ENCODE results near the gene RNF223.
"Not testable (repeated sequence)": the region's sequence is repeated elsewhere in the genome, so short reads cannot be mapped to it uniquely, and the experiment has no call there.

RNF223 gene

DNA sequence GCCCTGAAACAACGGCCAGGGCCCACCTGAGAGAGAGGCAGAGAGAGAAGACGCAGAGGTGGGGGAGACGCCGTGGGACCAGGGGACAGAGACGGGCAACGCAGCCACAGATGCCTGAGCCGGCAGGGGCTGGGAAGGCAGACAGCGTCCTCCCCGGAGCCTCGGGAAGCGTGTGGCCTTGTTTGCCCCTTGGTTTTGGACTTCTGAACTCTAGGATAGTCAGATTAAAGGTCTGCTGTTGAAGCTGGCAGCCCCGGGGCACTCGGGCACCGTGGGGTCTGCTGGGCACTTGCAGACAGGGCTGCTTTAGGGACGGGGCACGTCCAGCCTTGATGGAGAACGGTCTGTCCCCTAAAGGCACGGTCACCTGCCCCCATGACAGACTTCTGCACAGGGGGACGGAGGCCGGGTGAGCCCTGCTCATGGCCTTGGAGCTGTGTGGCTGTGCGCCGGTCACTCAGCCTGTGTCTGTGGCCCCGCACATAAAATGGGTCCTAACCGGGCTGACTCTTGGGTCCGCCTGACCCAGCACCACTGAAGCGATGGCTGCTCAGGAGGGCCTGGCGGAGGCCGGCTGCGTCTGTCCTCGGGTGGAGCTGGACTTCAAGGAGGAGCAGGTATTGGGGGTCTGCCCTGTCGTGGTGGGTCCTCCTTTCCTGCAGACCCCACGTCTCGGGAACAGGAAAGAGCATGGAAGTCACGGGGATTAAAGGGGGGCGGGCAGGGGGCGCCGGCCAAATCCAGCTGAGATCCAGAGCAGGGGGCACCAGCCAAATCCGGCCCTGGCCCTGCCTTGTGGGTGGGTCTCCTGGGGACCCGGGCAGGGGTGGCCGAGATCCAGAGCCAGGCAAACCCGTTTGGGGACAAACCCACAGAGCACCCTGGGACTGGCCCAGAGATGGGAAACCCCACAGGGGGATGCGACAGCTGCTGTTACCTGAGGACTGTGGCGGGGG lies 9.6 kb upstream of the RNF223 start:
- Histone ChIP-seq H3K4me1 (ENCODE audit: control insufficient read depth, insufficient read depth, low read length) (no peaks in the 10 kb centered on the region), H3K36me3 (ENCODE audit: control insufficient read depth, insufficient read depth, low read length) (no peaks in the 10 kb centered on the region), H3K9ac (ENCODE audit: low read depth, low read length) (no peak overlapping the region), H3K9me3 (ENCODE audit: control insufficient read depth, insufficient read depth, low read length) (no peaks in the 10 kb centered on the region), H3K27me3 (ENCODE audit: control insufficient read depth, insufficient read depth, low read length) (peaks cover 3% of the 10 kb centered on the region), H3K4me3 (ENCODE audit: low read depth, low read length) (no peak overlapping the region)

GRCh38 chr1:1082776-1083415 lies 8.8 kb upstream of the RNF223 start:
- Histone ChIP-seq H3K4me1 (ENCODE audit: control insufficient read depth, insufficient read depth, low read length) (no peaks in the 10 kb centered on the region), H3K27me3 (ENCODE audit: control insufficient read depth, insufficient read depth, low read length) (peaks cover 3% of the 10 kb centered on the region), H3K9me3 (ENCODE audit: control insufficient read depth, insufficient read depth, low read length) (no peaks in the 10 kb centered on the region), H3K4me3 (ENCODE audit: low read depth, low read length) (no peak overlapping the region), H3K9ac (ENCODE audit: low read depth, low read length) (no peak overlapping the region), H3K36me3 (ENCODE audit: control insufficient read depth, insufficient read depth, low read length) (no peaks in the 10 kb centered on the region)

- Histone ChIP-seq H3K27me3 (ENCODE audit: control insufficient read depth, insufficient read depth, low read length) (peaks cover 3% of the 10 kb centered on the region), H3K4me1 (ENCODE audit: control insufficient read depth, insufficient read depth, low read length) (no peaks in the 10 kb centered on the region), H3K4me3 (ENCODE audit: low read depth, low read length) (no peak overlapping the region), H3K36me3 (ENCODE audit: control insufficient read depth, insufficient read depth, low read length) (no peaks in the 10 kb centered on the region), H3K9ac (ENCODE audit: low read depth, low read length) (no peak overlapping the region), H3K9me3 (ENCODE audit: control insufficient read depth, insufficient read depth, low read length) (no peaks in the 10 kb centered on the region)
Measured at GRCh38 chr1:1082239-1082775, 8.2 kb upstream of the RNF223 start.

DNA sequence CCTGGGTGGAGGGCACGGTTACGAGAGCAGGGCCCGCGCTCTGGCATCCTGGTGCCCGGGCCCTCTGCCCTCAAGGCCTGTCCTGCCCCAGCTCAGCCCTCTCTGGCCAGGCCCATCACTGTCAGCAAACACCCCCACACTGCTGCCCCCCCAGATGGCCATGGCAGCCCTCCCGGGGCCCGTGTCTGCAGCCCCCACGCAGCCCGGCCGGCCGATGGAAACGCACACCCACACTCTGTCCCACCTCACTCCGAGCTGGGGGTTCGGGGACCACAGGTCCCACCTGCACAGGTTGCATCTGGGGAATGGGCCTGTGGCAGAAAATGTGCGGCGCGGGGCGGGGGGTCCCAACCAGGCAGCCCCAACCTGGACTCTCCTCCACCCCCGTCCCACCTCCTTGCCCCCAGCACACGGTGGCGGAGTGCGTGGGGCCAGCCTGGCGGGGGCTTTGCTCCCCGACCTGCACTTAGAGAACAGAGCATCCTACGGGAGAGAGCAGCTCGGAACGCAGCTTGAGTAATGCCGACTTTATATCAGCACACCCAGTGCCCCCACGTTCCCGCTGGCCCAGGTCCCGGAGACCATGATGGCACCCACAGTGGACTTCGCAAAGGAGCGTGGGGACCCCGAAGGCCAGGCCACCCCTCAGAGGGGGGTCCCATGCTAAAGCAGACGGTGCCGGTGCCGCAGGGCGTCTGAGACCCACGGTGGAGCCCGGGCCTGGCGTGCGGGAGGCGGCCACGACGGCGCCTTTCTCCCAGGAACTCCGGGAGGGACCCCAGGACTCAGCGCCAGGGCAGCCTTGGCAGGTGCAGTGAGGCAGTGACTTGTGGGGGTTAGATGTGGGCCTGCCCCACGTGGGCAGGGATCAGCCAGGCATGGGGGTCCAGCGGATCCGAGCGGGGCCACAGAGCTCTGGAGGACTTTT lies 7.5 kb upstream of the RNF223 start:
- no peaks in the 10 kb centered on the region for H3K4me1 ChIP-seq (ENCODE audit: control insufficient read depth, insufficient read depth, low read length)
- H3K4me3 ChIP-seq (ENCODE audit: low read depth, low read length): no peak overlapping the region
- peaks cover 3% of the 10 kb centered on the region for H3K27me3 ChIP-seq (ENCODE audit: control insufficient read depth, insufficient read depth, low read length)
- H3K9me3 ChIP-seq (ENCODE audit: control insufficient read depth, insufficient read depth, low read length): no peaks in the 10 kb centered on the region
- H3K9ac ChIP-seq (ENCODE audit: low read depth, low read length): no peak overlapping the region
- H3K36me3 ChIP-seq (ENCODE audit: control insufficient read depth, insufficient read depth, low read length): no peaks in the 10 kb centered on the region

DNA sequence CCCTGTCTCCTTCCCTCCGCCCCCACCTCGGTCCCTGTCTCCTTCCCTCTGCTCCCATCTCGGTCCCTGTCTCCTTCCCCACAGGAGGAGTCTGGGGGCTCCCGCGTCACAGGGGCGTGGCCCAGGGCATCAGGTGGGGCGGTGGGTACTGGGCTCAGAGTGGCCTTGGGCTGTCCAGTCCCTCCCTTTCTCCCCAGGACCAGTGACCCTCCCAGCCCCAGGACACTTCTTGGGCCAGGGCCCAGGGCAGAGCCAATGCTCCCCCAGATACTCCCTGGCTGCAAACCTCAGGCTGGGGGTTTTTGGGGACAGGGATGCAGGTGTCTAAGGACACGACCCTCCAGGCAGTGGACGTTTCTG lies 6.8 kb upstream of the RNF223 start:
- Histone ChIP-seq H3K9me3 (ENCODE audit: control insufficient read depth, insufficient read depth, low read length) (no peaks in the 10 kb centered on the region), H3K9ac (ENCODE audit: low read depth, low read length) (no peak overlapping the region), H3K4me3 (ENCODE audit: low read depth, low read length) (no peak overlapping the region), H3K27me3 (ENCODE audit: control insufficient read depth, insufficient read depth, low read length) (peaks cover 3% of the 10 kb centered on the region), H3K4me1 (ENCODE audit: control insufficient read depth, insufficient read depth, low read length) (no peaks in the 10 kb centered on the region), H3K36me3 (ENCODE audit: control insufficient read depth, insufficient read depth, low read length) (no peaks in the 10 kb centered on the region)

- Histone ChIP-seq H3K9me3 (ENCODE audit: control insufficient read depth, insufficient read depth, low read length) (no peaks in the 10 kb centered on the region), H3K27me3 (ENCODE audit: control insufficient read depth, insufficient read depth, low read length) (peaks cover 3% of the 10 kb centered on the region), H3K4me1 (ENCODE audit: control insufficient read depth, insufficient read depth, low read length) (no peaks in the 10 kb centered on the region), H3K36me3 (ENCODE audit: control insufficient read depth, insufficient read depth, low read length) (no peaks in the 10 kb centered on the region), H3K9ac (ENCODE audit: low read depth, low read length) (no peak overlapping the region), H3K4me3 (ENCODE audit: low read depth, low read length) (peak overlapping the region; percentile 52)
Measured at GRCh38 chr1:1080122-1080757, 6.1 kb upstream of the RNF223 start.

DNA sequence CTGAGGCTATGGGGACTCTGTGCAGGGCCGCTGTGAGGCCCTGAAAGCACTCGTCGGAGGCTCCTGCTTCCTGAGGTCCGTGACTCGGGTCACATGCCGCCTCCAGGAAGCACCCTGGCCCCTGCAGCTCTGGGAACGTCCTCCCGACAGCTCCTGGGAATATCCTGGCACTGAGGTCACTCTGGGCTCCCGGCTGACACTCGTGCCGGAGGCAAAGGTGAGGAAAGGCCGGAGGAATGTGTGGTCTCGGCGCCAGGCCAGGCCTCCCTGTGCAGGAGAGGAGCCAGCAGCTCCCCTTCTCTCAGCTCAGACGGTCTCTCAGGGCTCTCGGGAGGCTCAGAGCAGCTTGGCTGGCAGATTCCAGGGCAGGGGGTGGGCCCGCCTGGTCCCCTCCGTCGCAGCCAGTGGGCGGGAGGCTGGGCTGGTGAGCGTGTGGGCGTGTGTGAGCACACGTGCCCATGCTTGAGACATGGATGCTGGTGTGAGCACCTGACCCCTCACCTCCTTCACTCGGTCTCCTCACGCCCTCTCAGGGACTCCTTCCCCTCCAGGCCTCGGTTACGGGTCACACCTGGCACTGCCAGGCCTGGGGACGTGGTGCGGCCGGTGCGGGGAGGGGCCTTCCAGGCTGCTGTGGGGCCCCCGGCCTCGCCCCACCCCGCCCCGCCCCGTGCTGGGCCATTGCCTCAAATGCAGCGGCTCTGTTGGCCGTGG lies 5.5 kb upstream of the RNF223 start:
- Histone ChIP-seq H3K4me3 (ENCODE audit: low read depth, low read length) (peak overlapping the region; percentile 52), H3K9ac (ENCODE audit: low read depth, low read length) (no peak overlapping the region)

DNA sequence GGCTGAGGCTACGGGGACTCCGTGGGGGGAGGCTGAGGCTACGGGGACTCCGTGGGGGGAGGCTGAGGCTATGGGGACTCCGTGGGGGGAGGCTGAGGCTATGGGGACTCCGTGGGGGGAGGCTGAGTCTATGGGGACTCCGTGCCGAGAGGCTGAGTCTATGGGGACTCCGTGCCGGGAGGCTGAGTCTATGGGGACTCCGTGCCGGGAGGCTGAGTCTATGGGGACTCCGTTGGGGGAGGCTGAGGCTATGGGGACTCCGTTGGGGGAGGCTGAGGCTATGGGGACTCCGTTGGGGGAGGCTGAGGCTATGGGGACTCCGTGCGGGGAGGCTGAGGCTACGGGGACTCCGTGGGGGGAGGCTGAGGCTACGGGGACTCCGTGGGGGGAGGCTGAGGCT lies 3.3 kb upstream of the RNF223 start:
- not testable (repeated sequence) for H3K36me3 ChIP-seq (ENCODE audit: control insufficient read depth, insufficient read depth, low read length); H3K4me1 ChIP-seq (ENCODE audit: control insufficient read depth, insufficient read depth, low read length); H3K27me3 ChIP-seq (ENCODE audit: control insufficient read depth, insufficient read depth, low read length); H3K9me3 ChIP-seq (ENCODE audit: control insufficient read depth, insufficient read depth, low read length); H3K4me3 ChIP-seq (ENCODE audit: low read depth, low read length); H3K9ac ChIP-seq (ENCODE audit: low read depth, low read length)

More for the DNA sequence above, 5.5 kb upstream of the RNF223 start:
- peaks cover 3% of the 10 kb centered on the region for H3K27me3 ChIP-seq (ENCODE audit: control insufficient read depth, insufficient read depth, low read length)
- H3K36me3 ChIP-seq (ENCODE audit: control insufficient read depth, insufficient read depth, low read length): no peaks in the 10 kb centered on the region
- H3K4me1 ChIP-seq (ENCODE audit: control insufficient read depth, insufficient read depth, low read length): no peaks in the 10 kb centered on the region
- H3K9me3 ChIP-seq (ENCODE audit: control insufficient read depth, insufficient read depth, low read length): no peaks in the 10 kb centered on the region

GRCh38 chr1:1075148-1075935 lies 1.2 kb upstream of the RNF223 start:
- H3K27me3 ChIP-seq (ENCODE audit: control insufficient read depth, insufficient read depth, low read length): peaks cover 7% of the 10 kb centered on the region
- H3K36me3 ChIP-seq (ENCODE audit: control insufficient read depth, insufficient read depth, low read length): no peaks in the 10 kb centered on the region
- H3K4me3 ChIP-seq (ENCODE audit: low read depth, low read length): no peak overlapping the region
- no peaks in the 10 kb centered on the region for H3K4me1 ChIP-seq (ENCODE audit: control insufficient read depth, insufficient read depth, low read length)
- no peak overlapping the region for H3K9ac ChIP-seq (ENCODE audit: low read depth, low read length)
- H3K9me3 ChIP-seq (ENCODE audit: control insufficient read depth, insufficient read depth, low read length): no peaks in the 10 kb centered on the region

DNA sequence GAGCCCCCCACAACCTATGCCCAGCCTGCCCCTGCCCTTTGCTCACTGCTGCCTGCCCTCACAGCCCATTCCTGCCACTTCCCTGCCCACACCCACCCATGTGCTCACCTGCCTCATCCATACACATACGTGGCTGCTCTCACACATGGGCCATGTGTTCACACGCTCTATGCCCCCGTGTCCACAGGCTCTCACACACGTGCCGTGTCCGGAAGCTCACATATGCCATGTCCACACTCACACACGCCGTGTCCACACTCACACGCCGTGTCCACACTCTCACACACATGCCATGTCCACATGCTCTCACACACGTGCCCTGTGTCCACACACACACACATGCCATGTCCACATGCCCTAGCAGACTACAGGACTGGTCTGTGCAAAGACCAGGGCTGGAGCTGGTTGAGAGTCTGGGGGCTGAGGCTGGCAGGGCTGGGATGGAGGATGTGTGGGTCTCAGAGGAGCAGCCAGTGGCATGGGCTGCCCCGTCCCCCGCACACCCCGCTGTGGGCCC lies 583 bp upstream of the RNF223 start:
- Histone ChIP-seq H3K9me3 (ENCODE audit: control insufficient read depth, insufficient read depth, low read length) (no peaks in the 10 kb centered on the region), H3K4me1 (ENCODE audit: control insufficient read depth, insufficient read depth, low read length) (no peaks in the 10 kb centered on the region), H3K27me3 (ENCODE audit: control insufficient read depth, insufficient read depth, low read length) (peaks cover 13% of the 10 kb centered on the region), H3K36me3 (ENCODE audit: control insufficient read depth, insufficient read depth, low read length) (no peaks in the 10 kb centered on the region), H3K4me3 (ENCODE audit: low read depth, low read length) (no peak overlapping the region), H3K9ac (ENCODE audit: low read depth, low read length) (no peak overlapping the region)

All from iPS-15b (cell line).